CD4-positive, alpha-beta T cell treated with Interleukin-15 for 4 hours (primary cell): ENCODE results near the gene SFRP5.

Source experiments
- DNase-seq: peaks from one replicate; pipeline ENCODE4 v3.0.0-alpha.2; 2020; ENCODE audit warnings: low spot score

Gene SFRP5

GRCh38 chr10:97771913-97772823 lies at the start of gene SFRP5:
Gene SFRP5, minus strand, starts transcription at chr10:97771999. Its CDS starts 166 bp downstream, at chr10:97771833.
- DNase-seq, result no peak

- no peak for DNase-seq
Observed at GRCh38 chr10:97820096-97820704, 48.4 kb upstream of the SFRP5 start.

DNA sequence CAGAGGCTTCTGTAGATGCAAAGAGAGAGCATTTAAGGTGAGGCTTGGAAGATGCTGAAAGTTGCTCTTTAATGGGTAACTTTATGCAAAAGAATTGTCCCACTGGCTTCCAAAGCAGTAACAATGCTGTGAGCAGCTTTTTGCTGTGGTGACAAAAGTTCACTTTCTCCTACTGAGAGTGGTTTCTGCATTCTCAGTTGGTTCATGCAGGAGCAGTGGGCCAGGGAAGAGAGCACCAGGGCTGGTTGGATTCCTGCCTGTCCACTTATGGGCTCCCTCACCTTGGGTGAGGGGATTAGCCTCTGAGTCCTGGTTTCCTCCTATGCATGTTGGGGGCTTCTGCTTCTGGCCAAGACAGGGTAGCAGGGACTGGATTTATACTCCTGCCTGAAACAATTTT lies 46.8 kb upstream of the SFRP5 start:
- DNase-seq, result no peak

- DNase-seq, result no peak
Observed at GRCh38 chr10:97816609-97817008, 44.8 kb upstream of the SFRP5 start.

DNA sequence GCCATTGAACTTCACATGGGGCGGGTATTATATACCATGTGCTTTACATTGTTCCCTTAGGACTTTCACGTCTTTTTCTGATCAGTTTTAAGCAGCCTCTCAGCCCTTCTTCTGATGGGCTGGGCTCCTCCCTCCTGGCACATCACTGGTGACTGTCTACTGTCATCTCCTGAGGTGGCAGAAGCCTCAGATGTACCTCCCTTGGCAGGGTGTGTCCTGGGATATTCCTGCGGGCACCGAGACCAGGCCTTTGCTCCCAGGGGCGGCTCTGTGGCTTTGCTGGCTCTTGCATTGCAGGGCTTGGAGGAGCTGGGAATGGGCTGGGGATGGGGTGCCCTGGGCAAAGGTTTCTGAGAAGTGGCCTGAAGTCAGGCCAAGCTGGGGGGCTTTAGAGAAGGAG lies 43.2 kb upstream of the SFRP5 start:
- DNase-seq, result no peak

DNA sequence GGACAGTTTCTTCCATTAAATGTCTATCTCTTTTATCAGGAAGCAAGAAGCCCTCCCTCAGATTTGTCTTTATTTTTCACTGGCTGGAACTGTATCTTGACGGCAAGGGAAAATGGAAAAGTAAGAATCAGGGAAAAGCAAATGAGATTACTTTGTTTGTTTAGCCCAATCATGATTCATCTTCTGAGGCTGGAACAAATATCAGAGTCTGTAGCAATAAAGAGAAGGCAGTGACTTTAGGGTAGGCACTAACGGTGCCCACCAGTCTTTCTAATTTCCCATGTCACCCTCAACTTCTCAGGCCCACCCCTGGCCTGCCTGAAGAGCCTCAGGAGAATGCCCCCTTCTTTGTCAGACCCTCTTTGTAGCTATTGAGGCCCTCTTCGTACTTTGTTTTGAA lies 41.5 kb upstream of the SFRP5 start:
- no peak for DNase-seq

- DNase-seq, result no peak
Observed at GRCh38 chr10:97812696-97813095, 40.9 kb upstream of the SFRP5 start.

- no peak for DNase-seq
Observed at GRCh38 chr10:97811958-97812357, 40.2 kb upstream of the SFRP5 start.

DNA sequence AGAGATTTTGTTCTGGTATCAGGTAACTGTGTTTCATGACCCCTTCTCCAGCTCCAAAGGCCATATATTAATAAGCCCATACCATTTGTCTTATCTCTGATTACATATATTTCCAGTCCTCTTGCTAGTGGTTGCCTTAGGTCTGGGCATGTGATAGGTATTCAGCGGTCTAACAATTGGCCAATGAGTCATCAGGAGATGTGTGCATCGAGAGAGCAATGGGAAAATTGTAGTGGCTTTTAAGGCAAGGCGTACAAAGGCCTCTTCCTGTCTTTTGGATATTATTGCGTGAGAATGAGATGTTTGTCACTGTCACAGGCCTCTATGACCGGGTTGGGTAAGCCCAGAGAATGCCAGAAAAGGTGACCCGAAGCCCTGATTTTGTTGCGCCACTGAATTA lies 38.6 kb upstream of the SFRP5 start:
- no peak for DNase-seq

DNA sequence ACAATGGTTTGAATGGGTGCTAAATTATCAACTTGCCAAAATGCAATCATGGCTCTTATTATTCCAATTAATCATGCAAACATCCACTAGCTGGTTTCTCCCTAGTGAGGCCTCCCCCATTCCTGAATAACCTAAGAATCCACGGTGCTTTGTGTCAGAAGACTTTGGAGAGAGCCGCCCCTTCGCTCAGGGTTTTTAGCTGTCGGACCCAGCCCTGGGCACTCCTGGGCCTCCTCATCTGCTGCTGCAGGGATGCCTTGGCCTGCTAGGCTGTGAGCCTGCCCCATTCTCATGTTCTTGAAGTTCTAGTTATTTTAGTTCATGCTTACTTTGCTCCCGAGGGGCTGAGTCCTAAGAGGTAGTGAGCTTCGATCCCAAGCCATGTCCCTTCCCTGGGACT lies 34.1 kb upstream of the SFRP5 start:
- DNase-seq, result no peak

DNA sequence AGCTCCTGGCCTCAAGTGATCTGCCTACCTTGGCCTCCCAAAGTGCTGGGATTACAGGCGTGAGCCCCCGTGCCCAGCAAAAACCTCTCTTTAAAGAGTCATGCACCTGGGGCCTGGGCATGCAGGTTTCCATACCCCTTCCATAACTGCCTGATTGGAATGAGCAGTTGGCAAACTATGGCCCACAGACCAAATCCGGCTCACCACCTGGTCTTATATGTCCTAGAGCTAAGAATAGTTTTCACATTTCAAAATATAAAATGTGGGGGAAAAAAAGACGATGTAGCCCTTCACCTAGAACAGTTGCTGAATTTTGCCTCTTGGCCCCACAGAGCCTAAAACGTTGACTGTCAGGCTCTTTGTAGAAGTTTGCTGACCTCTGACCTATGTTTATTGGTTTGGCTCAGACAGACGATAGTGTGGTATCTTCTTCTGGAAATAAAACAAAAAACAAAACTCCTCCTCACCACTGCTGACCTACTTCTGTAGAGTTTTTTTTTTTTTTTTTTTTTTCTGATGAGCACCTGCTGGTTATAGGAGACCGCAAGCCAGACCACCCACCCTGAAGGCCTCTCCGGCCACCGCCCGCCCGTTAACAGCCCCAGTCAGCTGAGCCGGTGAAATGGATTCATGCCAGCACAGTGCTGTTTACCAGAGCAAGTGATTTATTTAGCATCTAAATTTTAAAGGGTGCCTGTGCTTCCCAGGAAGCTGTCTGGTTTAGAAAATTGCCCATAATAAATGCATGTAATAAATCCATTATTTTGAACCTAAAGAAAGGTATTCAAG lies 33.5 kb upstream of the SFRP5 start:
- no peak for DNase-seq

DNA sequence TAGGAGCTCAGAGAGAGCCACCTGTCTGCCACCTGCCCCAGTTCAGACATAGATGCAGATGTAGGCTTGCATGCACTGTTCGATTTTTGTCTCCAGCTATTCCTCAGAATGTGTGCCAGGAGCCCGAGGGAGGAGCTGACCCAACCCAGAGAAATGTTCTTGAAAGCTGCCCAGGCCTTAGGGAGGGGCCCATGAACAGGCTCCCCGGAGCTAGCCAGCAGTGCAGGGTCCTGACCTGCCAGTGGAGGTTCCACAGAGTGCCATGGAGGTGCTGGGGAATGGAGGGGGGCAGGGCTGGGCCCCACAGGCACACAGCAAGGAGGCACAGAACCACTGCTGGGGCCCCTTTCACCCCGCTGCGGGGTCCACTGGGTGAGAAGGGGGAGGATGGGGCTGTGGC lies 29.6 kb upstream of the SFRP5 start:
- no peak for DNase-seq

GRCh38 chr10:97800474-97800873 lies 28.7 kb upstream of the SFRP5 start:
- DNase-seq, result no peak

GRCh38 chr10:97798958-97799610 lies 27.3 kb upstream of the SFRP5 start:
- DNase-seq, result no peak

GRCh38 chr10:97796651-97797050 lies 24.9 kb upstream of the SFRP5 start:
- DNase-seq, result peak; percentile 74

GRCh38 chr10:97795886-97796285 lies 24.1 kb upstream of the SFRP5 start:
- DNase-seq, result no peak

- peak; percentile 76 for DNase-seq
Observed at GRCh38 chr10:97791824-97792721, 20.3 kb upstream of the SFRP5 start.

GRCh38 chr10:97789770-97790397 lies 18.1 kb upstream of the SFRP5 start:
- no peak for DNase-seq

DNA sequence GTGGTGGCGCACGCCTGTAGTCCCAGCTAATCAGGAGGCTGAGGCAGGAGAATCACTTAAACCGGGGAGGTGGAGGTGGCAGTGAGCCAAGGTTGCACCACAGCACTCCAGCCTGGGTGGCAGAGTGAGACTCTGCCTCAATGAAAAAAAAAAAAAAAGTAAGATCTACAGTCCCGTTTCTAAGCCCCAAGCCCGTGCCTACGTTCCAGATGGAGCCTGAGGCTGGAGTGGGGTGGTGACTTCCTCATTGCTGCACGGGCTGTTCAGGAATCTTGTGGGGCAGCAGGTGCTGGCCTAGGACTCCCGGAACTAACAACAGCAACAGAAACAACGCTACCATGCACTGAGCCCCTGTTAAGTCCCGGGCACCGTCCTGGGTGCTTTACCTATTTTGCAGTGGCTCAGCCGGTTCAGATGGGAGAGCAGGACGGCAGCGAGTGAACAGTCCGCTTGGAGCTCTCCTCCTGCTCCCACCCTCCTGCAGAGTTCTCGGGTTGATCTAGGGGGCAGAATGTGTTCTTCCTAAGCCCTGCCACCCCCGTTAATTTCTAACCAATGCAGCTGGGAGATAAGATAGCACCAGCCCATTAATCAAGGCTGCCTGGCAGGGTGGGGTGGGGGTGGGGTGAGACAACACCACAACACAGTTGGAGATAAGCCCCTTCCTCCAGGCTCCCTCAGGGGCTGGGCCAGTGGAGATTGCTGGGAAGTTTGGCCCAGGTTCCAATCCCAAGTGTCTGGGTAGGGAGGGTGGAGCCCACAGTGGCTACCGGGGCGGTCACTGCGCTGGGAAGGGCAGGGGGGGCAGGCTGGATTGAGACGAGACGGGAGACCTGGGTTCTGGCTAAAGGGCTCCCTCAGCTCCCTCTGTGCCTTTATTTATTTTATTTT lies 17.0 kb upstream of the SFRP5 start:
- no peak for DNase-seq

- no peak for DNase-seq
Observed at GRCh38 chr10:97785731-97786130, 13.9 kb upstream of the SFRP5 start.
